ENCODE results near the gene VAT1.
"Not testable (repeated sequence)": the region's sequence is repeated elsewhere in the genome, so short reads cannot be mapped to it uniquely, and the experiment has no call there.

DNA sequence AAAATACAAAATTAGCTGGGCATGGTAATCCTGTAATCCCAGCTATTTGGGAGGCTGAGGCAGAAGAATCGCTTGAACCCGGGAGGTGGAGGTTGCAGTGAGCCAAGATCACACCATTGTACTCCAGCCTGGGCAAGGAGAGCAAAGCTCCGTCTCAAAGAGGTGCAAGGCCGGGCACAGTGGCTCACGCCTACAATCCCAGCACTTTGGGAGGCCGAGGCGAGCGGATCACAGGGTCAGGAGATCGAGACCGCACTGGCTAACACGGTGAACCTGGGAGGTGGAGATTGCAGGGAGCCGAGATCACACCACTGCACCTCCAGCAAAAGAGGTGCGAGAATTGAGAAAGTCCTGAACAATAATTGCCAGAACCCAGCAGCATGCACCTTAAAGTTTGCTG, 21.3 kb downstream of the VAT1 start:
- TF ChIP-seq CTCF (IDR thresholded peaks at IDR 0.05); EZH2 (IDR thresholded peaks at IDR 0.05; ENCODE audit: borderline replicate concordance, insufficient read depth, low read depth, low read length, poor library complexity, severe bottlenecking): not testable (repeated sequence)

Data from B cell (primary cell).